Ectodermal cell (in vitro differentiated cells): ENCODE measurements around the gene PLEKHG1.

ENCODE experiments used
- H3K27ac ChIP-seq: 2 replicates; pipeline ENCODE4 v1.7.0; 2013; ENCODE audit warnings: mild to moderate bottlenecking, low read depth, low read length; ENCODE audit not compliant: insufficient read depth, poor library complexity, severe bottlenecking
- H3K27me3 ChIP-seq: 2 replicates; pipeline ENCODE4 v1.7.0; 2013; ENCODE audit warnings: mild to moderate bottlenecking, low read length; ENCODE audit not compliant: insufficient read depth, control insufficient read depth, poor library complexity, severe bottlenecking
- H3K36me3 ChIP-seq: one replicate; pipeline ENCODE4 v1.7.0; 2013; ENCODE audit warnings: low read length; ENCODE audit not compliant: control insufficient read depth, insufficient read depth
- H3K4me1 ChIP-seq: one replicate; pipeline ENCODE4 v1.7.0; 2013; ENCODE audit warnings: low read length; ENCODE audit not compliant: control insufficient read depth, insufficient read depth
- H3K4me3 ChIP-seq: 2 replicates; pipeline ENCODE4 v1.7.0; 2013; ENCODE audit warnings: low read depth, low read length, control low read depth; ENCODE audit not compliant: insufficient read depth
- H3K9me3 ChIP-seq: 2 replicates; pipeline ENCODE4 v1.7.0; 2013; ENCODE audit warnings: mild to moderate bottlenecking, low read length, moderate library complexity; ENCODE audit not compliant: control insufficient read depth
- WGBS, 2 experiments: methylation state at CpG; one replicate each; pipeline ENCODE4 v1.1.7; 2013; ENCODE audit warnings: missing lambda C conversion rate in 2 of 2; 5-methylcytosine and 5-hydroxymethylcytosine counted together

The PLEKHG1 gene

GRCh38 chr6:150568560-150568959 lies 31.1 kb upstream of the PLEKHG1 start:
- WGBS, 2 experiments: 90 to 91% methylated on average over 3 of the region's 3 CpGs
- Histone ChIP-seq H3K4me3 (no peak overlapping the region), H3K36me3 (no peaks in the 10 kb centered on the region)

DNA sequence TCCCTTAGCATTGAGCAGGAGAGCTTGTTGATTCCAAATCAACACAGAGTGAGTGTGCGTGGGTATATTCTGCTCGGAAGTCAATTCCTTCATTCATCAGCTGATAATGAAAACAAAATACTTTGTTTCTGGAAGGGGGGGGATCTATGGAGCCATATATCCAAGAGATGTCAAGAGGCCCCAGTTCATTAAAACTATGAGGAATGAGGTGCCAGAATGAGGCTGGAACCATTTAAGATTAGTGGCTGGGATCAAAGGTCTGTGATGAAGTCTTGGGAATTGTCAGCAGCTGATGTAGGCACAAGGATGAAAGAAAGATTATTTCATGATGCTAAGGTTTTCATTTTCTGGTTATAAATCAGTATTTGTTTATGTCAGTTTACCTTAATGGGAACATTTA lies 30.5 kb upstream of the PLEKHG1 start:
- H3K4me1 ChIP-seq: peaks cover 10% of the 10 kb centered on the region

More at GRCh38 chr6:150568560-150568959, 31.1 kb upstream of the PLEKHG1 start:
- Histone ChIP-seq H3K4me1 (peaks cover 10% of the 10 kb centered on the region), H3K27ac (no peak overlapping the region), H3K9me3 (no peaks in the 10 kb centered on the region), H3K27me3 (no peaks in the 10 kb centered on the region)

GRCh38 chr6:150573041-150573681 lies 26.5 kb upstream of the PLEKHG1 start:
- 56 to 57% methylated on average over 10 of the region's 10 CpGs for WGBS, 2 experiments
- Histone ChIP-seq H3K4me3 (no peak overlapping the region), H3K4me1 (peaks cover 8% of the 10 kb centered on the region), H3K36me3 (no peaks in the 10 kb centered on the region), H3K9me3 (no peaks in the 10 kb centered on the region), H3K27me3 (no peaks in the 10 kb centered on the region), H3K27ac (no peak overlapping the region)

More for the DNA sequence above, 30.5 kb upstream of the PLEKHG1 start:
- 86 to 100% methylated on average over 2 of the region's 2 CpGs for WGBS, 2 experiments
- H3K4me3 ChIP-seq: no peak overlapping the region
- no peaks in the 10 kb centered on the region for H3K9me3 ChIP-seq
- no peaks in the 10 kb centered on the region for H3K27me3 ChIP-seq
- no peaks in the 10 kb centered on the region for H3K36me3 ChIP-seq
- no peak overlapping the region for H3K27ac ChIP-seq

- Histone ChIP-seq H3K4me1 (peaks cover 8% of the 10 kb centered on the region), H3K27me3 (no peaks in the 10 kb centered on the region), H3K36me3 (no peaks in the 10 kb centered on the region), H3K27ac (no peak overlapping the region), H3K4me3 (no peak overlapping the region), H3K9me3 (no peaks in the 10 kb centered on the region)
- WGBS, 2 experiments: 95 to 100% methylated on average over 6 of the region's 6 CpGs
Observed at GRCh38 chr6:150575836-150576235, 23.8 kb upstream of the PLEKHG1 start.

DNA sequence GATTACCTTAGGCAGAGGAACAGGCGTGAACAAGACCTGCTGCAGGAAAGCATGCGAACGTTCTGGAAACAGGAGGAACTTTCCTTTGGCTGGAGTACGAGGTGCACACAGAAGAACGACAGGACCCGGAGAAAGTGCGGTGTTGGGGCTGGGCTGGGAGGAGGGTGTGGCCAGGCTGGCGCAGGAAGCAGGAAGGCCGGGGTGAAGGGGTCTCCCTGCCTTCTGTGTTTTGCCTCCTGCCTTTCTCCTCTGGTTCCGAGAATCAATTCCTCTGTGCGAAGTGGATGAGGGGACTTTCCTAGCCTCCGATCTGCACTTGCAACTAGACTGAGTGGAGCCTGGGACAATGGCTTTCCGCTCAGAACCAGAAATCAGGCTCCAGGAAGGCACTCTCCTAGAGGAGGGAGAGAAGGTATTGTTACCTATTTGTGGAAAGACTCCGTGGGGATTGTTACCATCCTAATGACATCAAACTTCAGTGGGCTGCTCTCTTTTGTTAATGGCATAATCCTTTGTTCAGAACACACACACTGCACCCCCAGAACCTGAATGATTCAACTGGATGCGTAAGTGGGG lies 22.9 kb upstream of the PLEKHG1 start:
- WGBS, 2 experiments: 90 to 91% methylated on average over 14 to 15 of the region's 15 CpGs
- Histone ChIP-seq H3K9me3 (no peaks in the 10 kb centered on the region), H3K27me3 (no peaks in the 10 kb centered on the region), H3K27ac (no peak overlapping the region), H3K4me1 (peaks cover 8% of the 10 kb centered on the region), H3K36me3 (no peaks in the 10 kb centered on the region), H3K4me3 (no peak overlapping the region)

DNA sequence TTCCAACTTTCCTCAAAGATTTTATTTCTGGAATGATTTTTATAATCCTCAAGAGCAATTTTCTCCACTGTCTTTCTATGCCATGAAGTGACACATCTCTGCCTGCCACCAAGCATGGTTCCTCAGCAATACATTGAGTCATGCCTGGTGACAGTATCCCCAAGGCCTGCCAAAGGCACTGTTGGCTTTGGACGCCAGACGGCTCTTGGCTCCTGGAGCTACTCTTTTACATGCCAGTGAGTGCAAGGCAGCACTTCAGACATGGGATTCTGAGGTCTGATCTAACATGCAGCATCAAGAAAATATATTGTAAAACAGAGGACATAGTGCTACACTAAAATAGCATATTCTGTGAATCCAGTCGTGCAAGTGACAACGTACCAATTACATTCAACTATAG lies 20.1 kb upstream of the PLEKHG1 start:
- Histone ChIP-seq H3K4me3 (no peak overlapping the region), H3K9me3 (no peaks in the 10 kb centered on the region), H3K27ac (no peak overlapping the region), H3K27me3 (no peaks in the 10 kb centered on the region), H3K4me1 (no peaks in the 10 kb centered on the region), H3K36me3 (no peaks in the 10 kb centered on the region)
- 89 to 95% methylated on average over 2 to 4 of the region's 4 CpGs for WGBS, 2 experiments

DNA sequence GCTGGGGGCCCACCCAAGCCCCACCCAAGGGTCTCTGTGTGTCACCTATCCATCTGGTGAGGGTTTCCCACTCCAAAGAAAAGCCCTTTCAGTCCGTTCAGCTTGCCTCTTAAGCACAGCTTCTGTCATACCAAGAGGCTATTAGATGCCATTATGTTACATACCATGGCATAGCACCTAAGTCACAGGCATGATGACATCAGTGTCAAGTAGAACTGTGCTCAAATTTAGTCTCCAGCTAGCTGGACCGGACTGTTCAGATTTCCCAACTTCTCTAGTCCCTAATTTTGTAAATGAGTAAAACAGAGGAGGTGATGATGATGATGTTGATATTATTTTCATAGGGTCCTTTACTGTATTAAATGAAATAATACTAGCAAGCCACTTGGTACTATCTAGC lies 19.2 kb upstream of the PLEKHG1 start:
- Histone ChIP-seq H3K36me3 (no peaks in the 10 kb centered on the region), H3K27me3 (no peaks in the 10 kb centered on the region), H3K9me3 (no peaks in the 10 kb centered on the region), H3K4me1 (no peaks in the 10 kb centered on the region), H3K27ac (no peak overlapping the region), H3K4me3 (no peak overlapping the region)
- WGBS, 2 experiments: 90 to 91% methylated on average over 2 of the region's 2 CpGs

DNA sequence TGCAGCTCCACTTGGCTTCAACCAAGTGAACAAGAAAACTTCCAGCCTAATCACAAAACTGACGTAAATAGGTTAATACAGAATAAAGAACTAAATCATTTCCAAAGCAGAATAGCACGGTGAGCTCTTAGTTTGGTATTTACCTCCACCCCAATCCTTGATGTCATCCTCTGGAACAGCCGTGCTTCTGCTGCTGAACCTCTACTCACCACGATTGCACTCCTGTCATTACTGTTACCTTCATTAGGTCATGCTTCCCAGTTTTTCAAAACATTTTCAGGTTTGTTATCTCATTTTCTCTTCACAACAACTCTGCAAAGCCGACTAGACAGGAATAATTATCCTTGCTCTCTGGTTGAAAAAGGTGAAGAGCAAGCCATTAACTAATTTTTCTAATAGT lies 15.6 kb upstream of the PLEKHG1 start:
- 91 to 95% methylated on average over 5 of the region's 5 CpGs for WGBS, 2 experiments
- Histone ChIP-seq H3K27ac (no peak overlapping the region), H3K9me3 (no peaks in the 10 kb centered on the region), H3K4me3 (no peak overlapping the region), H3K4me1 (no peaks in the 10 kb centered on the region), H3K36me3 (no peaks in the 10 kb centered on the region), H3K27me3 (no peaks in the 10 kb centered on the region)

DNA sequence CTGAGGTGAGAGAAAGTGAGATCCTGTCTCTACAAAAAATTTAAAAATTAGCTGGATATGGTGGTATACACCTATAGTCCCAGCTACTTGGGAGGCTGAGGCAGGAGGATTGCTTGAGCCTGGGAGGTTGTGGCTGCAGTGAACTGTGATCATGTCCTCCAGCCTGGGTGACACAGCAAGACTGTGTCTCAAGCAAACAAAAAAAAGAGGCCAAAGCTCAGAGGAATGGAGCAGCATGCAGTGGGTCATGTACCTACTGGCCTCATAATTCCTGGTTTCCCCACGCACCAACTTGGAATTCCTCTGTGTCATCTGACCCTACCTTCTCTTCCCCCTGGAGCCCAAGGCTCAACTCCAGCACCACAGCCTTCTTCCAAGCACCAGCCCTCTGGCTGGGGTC lies 15.1 kb upstream of the PLEKHG1 start:
- Histone ChIP-seq H3K9me3 (no peaks in the 10 kb centered on the region), H3K4me1 (no peaks in the 10 kb centered on the region), H3K27me3 (no peaks in the 10 kb centered on the region), H3K36me3 (no peaks in the 10 kb centered on the region), H3K27ac (no peak overlapping the region), H3K4me3 (no peak overlapping the region)
- 88 to 90% methylated on average over 1 of the region's 1 CpG for WGBS, 2 experiments

GRCh38 chr6:150586850-150587359 lies 12.8 kb upstream of the PLEKHG1 start:
- 94 to 95% methylated on average over 12 of the region's 12 CpGs for WGBS, 2 experiments

More at GRCh38 chr6:150586850-150587359, 12.8 kb upstream of the PLEKHG1 start:
- Histone ChIP-seq H3K36me3 (no peaks in the 10 kb centered on the region), H3K27ac (no peak overlapping the region), H3K4me3 (no peak overlapping the region), H3K4me1 (no peaks in the 10 kb centered on the region), H3K27me3 (no peaks in the 10 kb centered on the region), H3K9me3 (no peaks in the 10 kb centered on the region)
